Ovary (tissue), 9 donors: Measurements from ENCODE around the gene SP2. TPM values are rescaled to one million over a fixed set of nuclear protein-coding genes. Genes with fewer than 3 reads are reported as not detected.
A peak's percentile ranks its signal among the peaks of the same experiment; 100 is the strongest.

Source experiments
- DNase-seq, 5 donors: peaks; one replicate each; pipeline ENCODE4 v3.0.0-alpha.2; 2019 to 2020
- H3K27ac ChIP-seq, 2 donors: fragments of 200-600 bp; one replicate each; pipeline versions ENCODE4 v1.5.1 to v1.8.0; 2019 to 2022
- H3K27me3 ChIP-seq: fragments of 200-600 bp; one replicate; pipeline ENCODE4 v1.8.0; 2022
- H3K36me3 ChIP-seq: fragments of 200-600 bp; sonication (generic); one replicate; pipeline ENCODE4 v1.5.1; 2019
- H3K4me1 ChIP-seq: one replicate; pipeline ENCODE4 v1.8.1; 2013; ENCODE audit warnings: mild to moderate bottlenecking, moderate library complexity; ENCODE audit not compliant: insufficient read depth
- H3K4me3 ChIP-seq: fragments of 200-600 bp; sonication (generic); one replicate; pipeline ENCODE4 v1.5.1; 2017
- H3K9me3 ChIP-seq, 2 donors: fragments of 200-600 bp in 1 of 2; sonication (generic) in 1 of 2; one replicate each; pipeline versions ENCODE4 v1.5.1 to v1.8.1; 2013 to 2019; ENCODE audit warnings: mild to moderate bottlenecking in 1 of 2, moderate library complexity in 1 of 2
- EP300 ChIP-seq: sonication (generic); formaldehyde crosslinking; IDR thresholded peaks from one replicate; pipeline ENCODE4 v1.6.1; 2017; ENCODE audit warnings: antibody characterized with exemption
- POLR2A ChIP-seq: fragments of 450-650 bp; IDR thresholded peaks from one replicate; pipeline ENCODE4 v1.6.1; 2017; ENCODE audit warnings: antibody characterized with exemption, mild to moderate bottlenecking, moderate library complexity
- WGBS, 3 donors: extraction: QIAGEN DNeasy Blood & Tissue Kit in 1 of 3; methylation state at CpG; one replicate each; pipeline versions ENCODE4 v1.1.5 to v1.1.7; 2013 to 2017; 5-methylcytosine and 5-hydroxymethylcytosine counted together
- intact Hi-C, 4 donors: fragments of 100-400 bp; cut with DNase I; formaldehyde crosslinking; loops; one replicate each; pipeline versions ENCODE4 v1.11.0 to v1.15.1; 2022 to 2023
- polyA plus RNA-seq, 2 donors: library from polyadenylated mRNA; stranded (reverse); fragments of 200-250 nt in 1 of 2; fragments of 350-450 nt in 1 of 2; fragmentation: Illumina TruSeq in 1 of 2; extraction: RNeasy Lipid Tissue Mini Kit (QIAGEN cat#74804) in 1 of 2; gene quantifications; one replicate each; pipeline ENCODE4 v1.2.3, GENCODE V29; 2013 to 2014
- total RNA-seq, 7 donors: library from RNA; depleted of rRNA in 2 of 7; stranded (reverse); fragments of >200 nt in 2 of 7; fragmentation: NEBNext Ultra II Directional in 3 of 7; extraction: Animal tissue kit (Norgen Biotek cat#: 25700) in 3 of 7; gene quantifications; one replicate each; pipeline versions ENCODE4 v1.1.0 to v1.2.4, GENCODE V29; 2016 to 2023
- TF ChIP-seq, protein P1 (sequence below), 3 donors: fragments of 450-650 bp in 2 of 3; fragments of 200-600 bp in 1 of 3; IDR thresholded peaks; one replicate each; pipeline versions ENCODE4 v1.5.1 to v1.8.0; 2016 to 2022; ENCODE audit warnings: antibody characterized with exemption in 3 of 3, mild to moderate bottlenecking in 1 of 3
- donor health status: DM: no; HTN: no; CAD: no; lungs with moderate emphysema.
- donor health status: DM: no; HTN: no; CAD: no.
- donor health status: Bipolar disorder and iron deficiency.
- donor health status: DM: yes; HTN: yes; CAD: no.
- donor health status: DM: no; HTN: no; CAD: no.
- donor health status: DM: yes; HTN: yes; CAD: no.

Gene SP2
- total and polyA plus RNA-seq, 9 donors, result 2.6 to 22.5 (median 14.7) TPM

DNA sequence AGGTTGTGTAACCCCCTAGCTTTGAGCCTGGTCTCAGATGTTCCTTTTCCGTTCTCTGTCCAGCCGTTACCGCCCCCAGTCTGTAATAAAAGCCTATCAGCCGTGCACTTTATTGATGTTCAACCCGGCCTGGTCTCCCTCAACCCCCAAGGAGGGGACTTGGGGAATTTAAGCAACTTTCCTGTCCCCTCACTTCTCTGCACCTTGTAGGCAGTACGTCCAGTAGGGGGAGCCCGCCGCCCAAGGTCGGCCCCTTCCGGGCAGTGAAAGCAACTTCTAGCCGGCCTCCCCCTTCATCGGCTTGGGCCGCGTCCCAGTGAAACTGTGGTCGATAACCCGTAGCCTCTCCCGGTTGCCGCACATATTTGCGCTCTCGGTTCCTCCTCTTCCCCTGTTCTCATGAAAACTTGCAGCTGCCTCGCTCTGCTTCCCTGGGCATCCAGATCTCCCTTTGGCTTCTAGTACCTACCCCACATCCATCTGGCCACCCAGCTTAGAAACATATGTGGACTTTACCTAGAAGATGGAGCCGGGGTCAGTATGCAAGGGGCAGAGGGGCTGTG lies 53.2 kb downstream of the SP2 start:
- Histone ChIP-seq H3K27me3 (no peaks in the 10 kb centered on the region), H3K9me3 (no peaks in the 10 kb centered on the region), H3K4me3 (peak overlapping the region; percentile 19), H3K36me3 (no peaks in the 10 kb centered on the region), H3K27ac (peak overlapping the region in 1 of 2 donors; percentile 55), H3K4me1 (peaks cover 7% of the 10 kb centered on the region)
- 1 to 3% (median 1%) methylated on average over 21 to 22 of the region's 22 CpGs for WGBS, 3 donors
- peak; percentile 94 to 98 (median 95) for DNase-seq
- TF ChIP-seq EP300, result no peak
- TF ChIP-seq, protein P1, sequence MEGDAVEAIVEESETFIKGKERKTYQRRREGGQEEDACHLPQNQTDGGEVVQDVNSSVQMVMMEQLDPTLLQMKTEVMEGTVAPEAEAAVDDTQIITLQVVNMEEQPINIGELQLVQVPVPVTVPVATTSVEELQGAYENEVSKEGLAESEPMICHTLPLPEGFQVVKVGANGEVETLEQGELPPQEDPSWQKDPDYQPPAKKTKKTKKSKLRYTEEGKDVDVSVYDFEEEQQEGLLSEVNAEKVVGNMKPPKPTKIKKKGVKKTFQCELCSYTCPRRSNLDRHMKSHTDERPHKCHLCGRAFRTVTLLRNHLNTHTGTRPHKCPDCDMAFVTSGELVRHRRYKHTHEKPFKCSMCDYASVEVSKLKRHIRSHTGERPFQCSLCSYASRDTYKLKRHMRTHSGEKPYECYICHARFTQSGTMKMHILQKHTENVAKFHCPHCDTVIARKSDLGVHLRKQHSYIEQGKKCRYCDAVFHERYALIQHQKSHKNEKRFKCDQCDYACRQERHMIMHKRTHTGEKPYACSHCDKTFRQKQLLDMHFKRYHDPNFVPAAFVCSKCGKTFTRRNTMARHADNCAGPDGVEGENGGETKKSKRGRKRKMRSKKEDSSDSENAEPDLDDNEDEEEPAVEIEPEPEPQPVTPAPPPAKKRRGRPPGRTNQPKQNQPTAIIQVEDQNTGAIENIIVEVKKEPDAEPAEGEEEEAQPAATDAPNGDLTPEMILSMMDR (IDR thresholded peaks at IDR 0.05), result peak; percentile 90 to 95 (median 95)
- TF ChIP-seq POLR2A, result peak; percentile 22
- intact Hi-C loops, result loop anchor here (2.0 to 10.0 kb wide), 3 partner anchors 54 to 68 kb away; partner anchors contain the start of gene SP2 (in 1 of the 4)

DNA sequence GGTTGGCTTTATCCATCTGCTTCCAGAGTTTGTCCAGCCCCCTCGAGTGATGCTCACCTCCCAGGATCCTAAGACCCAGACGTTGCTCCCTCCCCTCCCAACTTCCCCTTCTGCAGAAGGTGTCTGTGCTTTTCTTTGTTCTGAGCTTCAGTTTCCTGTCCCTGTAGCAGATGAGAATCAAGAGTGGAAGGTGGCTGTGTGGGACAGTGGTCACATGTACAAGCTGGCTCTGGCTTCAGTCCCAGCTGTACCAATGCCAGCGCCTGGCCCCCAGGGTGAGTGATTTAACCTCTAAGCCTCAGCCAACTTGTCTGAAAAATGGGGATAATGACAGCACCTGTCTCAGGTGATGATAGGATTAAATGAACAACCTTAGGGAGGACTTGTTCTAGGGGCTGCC lies 53.9 kb downstream of the SP2 start:
- peak overlapping the region in 1 of 2 donors; percentile 55 for H3K27ac ChIP-seq
- WGBS, 3 donors, result 46 to 56% (median 47%) methylated on average over 3 of the region's 3 CpGs
- no peak overlapping the region for H3K4me3 ChIP-seq
- DNase-seq, result no peak
- H3K9me3 ChIP-seq, result no peaks in the 10 kb centered on the region
- peaks cover 7% of the 10 kb centered on the region for H3K4me1 ChIP-seq
- H3K27me3 ChIP-seq, result no peaks in the 10 kb centered on the region
- H3K36me3 ChIP-seq, result no peaks in the 10 kb centered on the region
- intact Hi-C loops, result loop anchor here (2.0 to 10.0 kb wide), 4 partner anchors 55 to 105 kb away; partner anchors contain the start of genes SCRN2 (in 1 of the 4) and SP2 (in 1 of the 4)
- no peak for TF ChIP-seq EP300
- TF ChIP-seq POLR2A, result no peak
- TF ChIP-seq, protein P1 (IDR thresholded peaks at IDR 0.05), result no peak

DNA sequence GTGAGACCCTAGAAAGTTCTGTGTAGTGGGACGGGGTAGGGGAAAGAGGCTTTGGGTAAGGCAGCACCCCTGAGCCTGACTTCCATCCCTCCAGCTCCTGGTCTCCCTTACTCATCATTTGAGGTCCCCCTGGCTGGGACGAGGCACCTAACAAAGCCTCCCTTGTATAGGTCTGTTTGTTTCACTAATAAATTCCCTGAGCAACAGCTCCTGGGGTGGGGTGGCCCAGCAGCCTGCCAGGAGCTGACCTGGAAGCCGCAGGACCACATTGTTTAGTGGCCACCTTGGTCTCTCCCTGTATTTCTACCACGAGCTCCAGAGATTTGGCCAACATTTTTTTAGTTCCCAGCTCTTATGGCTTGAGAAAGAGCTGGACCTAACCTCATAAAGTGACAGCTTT lies 54.4 kb downstream of the SP2 start:
- no peak for DNase-seq
- no peaks in the 10 kb centered on the region for H3K36me3 ChIP-seq
- WGBS, 3 donors, result 94 to 95% (median 94%) methylated on average over 4 of the region's 4 CpGs
- H3K4me1 ChIP-seq, result peaks cover 7% of the 10 kb centered on the region
- TF ChIP-seq, protein P1 (IDR thresholded peaks at IDR 0.05), result no peak
- TF ChIP-seq EP300 (no peak), POLR2A (no peak)
- no peaks in the 10 kb centered on the region for H3K27me3 ChIP-seq
- H3K9me3 ChIP-seq, result no peaks in the 10 kb centered on the region
- intact Hi-C loops, result loop anchor here in 1 of 4 donors (10.0 kb wide), 1 partner anchor 106 kb away; the partner anchor contains the start of gene SCRN2
- H3K27ac ChIP-seq, result no peak overlapping the region
- H3K4me3 ChIP-seq, result no peak overlapping the region

DNA sequence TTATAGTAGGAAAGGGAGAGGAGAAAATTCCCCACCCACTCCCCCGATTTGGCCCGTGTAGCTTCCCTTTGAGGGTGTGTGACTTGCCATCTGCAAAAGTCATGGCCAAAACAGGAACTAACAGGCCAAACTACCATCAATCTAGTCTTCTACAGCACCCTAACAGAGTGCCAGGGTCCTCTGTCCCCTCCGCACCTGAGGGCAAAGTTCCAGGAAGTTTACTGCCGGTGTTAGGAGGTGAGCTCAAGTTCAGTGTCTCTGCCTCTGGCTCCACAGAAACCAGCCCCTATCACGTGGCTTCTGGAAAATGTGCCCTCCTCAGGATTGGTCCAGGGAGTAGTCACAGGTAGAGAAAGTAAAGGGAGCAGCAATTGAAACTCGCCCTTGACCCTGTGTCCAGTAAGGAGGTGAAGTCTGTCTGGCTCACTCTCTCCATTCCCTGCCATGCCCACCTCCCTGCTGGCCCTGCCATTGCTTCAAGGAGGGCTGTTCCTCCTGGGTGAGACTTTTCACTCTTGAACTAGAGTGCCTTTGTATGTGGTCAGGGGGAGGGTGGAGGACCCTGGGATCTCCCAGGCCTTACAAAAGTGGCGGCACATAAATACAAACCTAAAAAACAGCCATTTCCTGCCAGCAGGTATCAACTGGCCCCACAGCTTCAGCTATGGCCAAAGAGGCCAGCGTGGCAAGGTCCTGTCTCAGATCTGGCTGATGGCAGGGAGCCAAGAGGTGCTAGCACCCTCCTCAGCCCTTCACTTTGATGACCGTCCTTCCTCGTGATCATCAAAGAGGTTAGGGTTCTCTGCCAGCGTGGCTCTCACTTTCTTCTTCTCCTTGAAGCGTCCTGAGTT lies 56.4 kb downstream of the SP2 start:
- intact Hi-C loops, result loop anchor here in 1 of 4 donors (10.0 kb wide), 1 partner anchor 108 kb away; the partner anchor contains the start of gene SCRN2

More for the DNA sequence above, 56.4 kb downstream of the SP2 start:
- no peaks in the 10 kb centered on the region for H3K9me3 ChIP-seq
- H3K4me3 ChIP-seq, result no peak overlapping the region
- no peaks in the 10 kb centered on the region for H3K36me3 ChIP-seq
- H3K4me1 ChIP-seq, result peaks cover 7% of the 10 kb centered on the region
- 70 to 72% (median 72%) methylated on average over 12 of the region's 12 CpGs for WGBS, 3 donors
- no peak for DNase-seq
- no peak overlapping the region for H3K27ac ChIP-seq
- no peaks in the 10 kb centered on the region for H3K27me3 ChIP-seq
- TF ChIP-seq, protein P1 (IDR thresholded peaks at IDR 0.05), result no peak
- TF ChIP-seq POLR2A (no peak), EP300 (no peak)
